GM20000 (cell line): Measurements from ENCODE around the gene CNOT9.
"Not testable (repeated sequence)": the region's sequence is repeated elsewhere in the genome, so short reads cannot be mapped to it uniquely, and the experiment has no call there.

Source experiments
- DNase-seq: peaks from one replicate; pipeline ENCODE4 v3.0.0; 2012; ENCODE audit warnings: low spot score
- CTCF ChIP-seq: IDR thresholded peaks from 2 replicates; pipeline ENCODE4 v1.5.1; 2012; ENCODE audit warnings: mild to moderate bottlenecking, control low read depth; ENCODE audit errors: extremely low read depth, missing control alignments

Gene CNOT9

GRCh38 chr2:218546012-218546411, 22.6 kb upstream of the CNOT9 start:
- no peak for DNase-seq
- TF ChIP-seq CTCF: no peak

GRCh38 chr2:218547511-218547910, 21.1 kb upstream of the CNOT9 start:
- TF ChIP-seq CTCF: no peak
- DNase-seq: no peak

GRCh38 chr2:218547978-218548377, 20.7 kb upstream of the CNOT9 start:
- no peak for TF ChIP-seq CTCF
- no peak for DNase-seq

GRCh38 chr2:218554225-218554624, 14.4 kb upstream of the CNOT9 start:
- not testable (repeated sequence) for DNase-seq

- no peak for TF ChIP-seq CTCF
- DNase-seq: no peak
Measured at GRCh38 chr2:218555527-218555926, 13.1 kb upstream of the CNOT9 start.

- no peak for DNase-seq
Measured at GRCh38 chr2:218557941-218558340, 10.7 kb upstream of the CNOT9 start.

GRCh38 chr2:218558986-218559385, 9.7 kb upstream of the CNOT9 start:
- DNase-seq: no peak
- TF ChIP-seq CTCF: no peak

More at GRCh38 chr2:218557941-218558340, 10.7 kb upstream of the CNOT9 start:
- TF ChIP-seq CTCF: no peak

GRCh38 chr2:218564056-218564455, 4.6 kb upstream of the CNOT9 start:
- no peak for TF ChIP-seq CTCF
- DNase-seq: no peak
